HepG2 (cell line): ENCODE measurements around the gene SLC25A23. TPM values are rescaled to one million over a fixed set of nuclear protein-coding genes. Genes with fewer than 3 reads are reported as not detected.

Experiments used
- DR1 ChIP-seq: sonication (generic); formaldehyde crosslinking; IDR thresholded peaks from 2 replicates; pipeline ENCODE4 v1.8.0; 2021; ENCODE audit warnings: mild to moderate bottlenecking, missing genetic modification reagents, inconsistent platforms
- GTF2F1 ChIP-seq: fragments of 150-350 bp; IDR thresholded peaks from 2 replicates; pipeline ENCODE4 v1.6.1; 2014; ENCODE audit warnings: low read length
- MIER3 ChIP-seq: IDR thresholded peaks from 2 replicates; pipeline ENCODE4 v1.6.1; 2016; ENCODE audit warnings: missing compliant biosample characterization, borderline replicate concordance
- RBM39 ChIP-seq: fragments of 200-400 bp; formaldehyde crosslinking; IDR thresholded peaks from one replicate; pipeline ENCODE4 v1.6.1; 2018; ENCODE audit warnings: antibody characterized with exemption, mild to moderate bottlenecking, low read depth, low read length; ENCODE audit not compliant: poor library complexity, severe bottlenecking
- SPEN ChIP-seq: sonication (generic); formaldehyde crosslinking; IDR thresholded peaks from 2 replicates; pipeline ENCODE4 v1.5.1; 2020; ENCODE audit warnings: low read depth, mild to moderate bottlenecking, missing genetic modification reagents
- ZNF20 ChIP-seq: sonication (generic); formaldehyde crosslinking; IDR thresholded peaks from 2 replicates; pipeline ENCODE4 v1.4.0; 2020; ENCODE audit warnings: mild to moderate bottlenecking, moderate library complexity, missing genetic modification reagents
- ZNF30 ChIP-seq: sonication (generic); formaldehyde crosslinking; IDR thresholded peaks from 2 replicates; pipeline ENCODE4 v1.5.0; 2020; ENCODE audit warnings: mild to moderate bottlenecking, missing genetic modification reagents
- ZNF446 ChIP-seq: sonication (generic); formaldehyde crosslinking; IDR thresholded peaks from 2 replicates; pipeline ENCODE4 v1.5.0; 2020; ENCODE audit warnings: mild to moderate bottlenecking, missing genetic modification reagents
- polyA plus RNA-seq, 8 experiments: library from polyadenylated mRNA; depleted of rRNA in 3 of 8; stranded (reverse) in 7 of 8; unstranded in 1 of 8; fragments of >200 nt; fragmentation: Illumina TruSeq in 4 of 8; extraction: Trizol in 4 of 8; gene quantifications; 2 replicates each; pipeline versions ENCODE4 v1.2.1 to v1.2.3, GENCODE V29; 2011 to 2016; ENCODE audit warnings: low read depth in 4 of 8, missing spikeins in 1 of 8, mixed read lengths in 1 of 8; ENCODE audit not compliant: insufficient read depth in 1 of 8
- total RNA-seq, 5 experiments: library from RNA; depleted of rRNA; stranded (reverse); fragments of >200 nt; fragmentation: Illumina TruSeq; extraction: Trizol; gene quantifications; 2 replicates each; pipeline ENCODE4 v1.2.3, GENCODE V29; 2016; ENCODE audit warnings: low read depth in 1 of 5
- TF ChIP-seq, protein P1 (sequence below): sonication (generic); formaldehyde crosslinking; IDR thresholded peaks from 2 replicates; pipeline ENCODE4 v1.4.0; 2020; ENCODE audit warnings: mild to moderate bottlenecking, missing genetic modification reagents, borderline replicate concordance
- TF ChIP-seq, protein P2 (sequence below): sonication (generic); formaldehyde crosslinking; IDR thresholded peaks from 2 replicates; pipeline ENCODE4 v1.8.1; 2022; ENCODE audit warnings: low read depth, mild to moderate bottlenecking, missing genetic modification reagents
- TF ChIP-seq, protein P3 (sequence below): sonication (generic); formaldehyde crosslinking; IDR thresholded peaks from 2 replicates; pipeline ENCODE4 v1.9.0; 2022; ENCODE audit warnings: missing genetic modification reagents, mild to moderate bottlenecking, borderline replicate concordance
- TF ChIP-seq, protein P4 (sequence below): sonication (generic); formaldehyde crosslinking; IDR thresholded peaks from 2 replicates; pipeline ENCODE4 v1.4.0; 2020; ENCODE audit warnings: mild to moderate bottlenecking, missing genetic modification reagents
- TF ChIP-seq, protein P5 (sequence below): sonication (generic); formaldehyde crosslinking; IDR thresholded peaks from 2 replicates; pipeline ENCODE4 v1.8.1; 2022; ENCODE audit warnings: mild to moderate bottlenecking, missing genetic modification reagents
- TF ChIP-seq, protein P6 (sequence below): sonication (generic); formaldehyde crosslinking; IDR thresholded peaks from 2 replicates; pipeline ENCODE4 v1.5.1; 2020; ENCODE audit warnings: mild to moderate bottlenecking, missing genetic modification reagents, moderate library complexity

Gene SLC25A23
- total and polyA plus RNA-seq, 2 of the 13 experiments (the other 11 are each of a cell fraction or from before 2014, with no cell fraction given), result 12.4 to 15.2 TPM

DNA sequence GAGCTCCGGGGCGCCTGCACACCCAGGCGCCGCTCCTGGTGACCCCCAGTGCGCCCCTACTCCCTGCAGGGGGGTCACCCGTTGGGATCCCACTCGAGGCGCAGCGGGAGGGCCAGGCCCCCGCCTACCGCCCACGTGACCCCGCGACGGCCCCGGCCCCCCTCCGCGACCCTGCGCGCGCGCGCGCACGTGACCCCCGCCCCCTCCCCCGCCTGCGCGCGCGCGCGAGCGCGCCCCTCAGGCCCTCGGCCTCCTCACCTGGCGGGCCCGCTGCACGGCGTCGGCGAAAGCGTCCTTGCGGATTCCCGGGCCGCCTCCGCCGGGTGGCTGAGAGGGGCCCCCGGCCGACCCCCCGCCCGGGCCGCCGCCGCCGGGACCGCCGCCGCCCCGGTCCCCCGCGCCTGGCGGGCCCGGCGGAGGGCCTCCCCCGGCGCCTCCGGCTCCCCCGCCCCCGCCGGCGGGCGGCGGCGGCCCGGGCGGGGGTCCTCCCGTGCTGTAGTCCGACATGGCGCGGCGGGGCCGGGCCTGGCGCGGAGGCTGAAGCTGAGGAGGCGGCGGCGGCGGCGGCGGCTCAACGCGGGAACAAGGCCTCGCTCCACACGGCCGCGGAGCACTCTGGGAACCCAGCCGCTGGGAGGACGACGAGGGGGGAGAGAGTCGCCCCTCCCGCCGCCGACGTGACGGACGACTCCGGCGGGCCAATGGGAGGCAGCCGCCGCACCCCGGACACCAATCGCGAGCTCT, 35.2 kb downstream of the SLC25A23 start, which contains the start of gene KHSRP (continued):
- TF ChIP-seq, protein P1, sequence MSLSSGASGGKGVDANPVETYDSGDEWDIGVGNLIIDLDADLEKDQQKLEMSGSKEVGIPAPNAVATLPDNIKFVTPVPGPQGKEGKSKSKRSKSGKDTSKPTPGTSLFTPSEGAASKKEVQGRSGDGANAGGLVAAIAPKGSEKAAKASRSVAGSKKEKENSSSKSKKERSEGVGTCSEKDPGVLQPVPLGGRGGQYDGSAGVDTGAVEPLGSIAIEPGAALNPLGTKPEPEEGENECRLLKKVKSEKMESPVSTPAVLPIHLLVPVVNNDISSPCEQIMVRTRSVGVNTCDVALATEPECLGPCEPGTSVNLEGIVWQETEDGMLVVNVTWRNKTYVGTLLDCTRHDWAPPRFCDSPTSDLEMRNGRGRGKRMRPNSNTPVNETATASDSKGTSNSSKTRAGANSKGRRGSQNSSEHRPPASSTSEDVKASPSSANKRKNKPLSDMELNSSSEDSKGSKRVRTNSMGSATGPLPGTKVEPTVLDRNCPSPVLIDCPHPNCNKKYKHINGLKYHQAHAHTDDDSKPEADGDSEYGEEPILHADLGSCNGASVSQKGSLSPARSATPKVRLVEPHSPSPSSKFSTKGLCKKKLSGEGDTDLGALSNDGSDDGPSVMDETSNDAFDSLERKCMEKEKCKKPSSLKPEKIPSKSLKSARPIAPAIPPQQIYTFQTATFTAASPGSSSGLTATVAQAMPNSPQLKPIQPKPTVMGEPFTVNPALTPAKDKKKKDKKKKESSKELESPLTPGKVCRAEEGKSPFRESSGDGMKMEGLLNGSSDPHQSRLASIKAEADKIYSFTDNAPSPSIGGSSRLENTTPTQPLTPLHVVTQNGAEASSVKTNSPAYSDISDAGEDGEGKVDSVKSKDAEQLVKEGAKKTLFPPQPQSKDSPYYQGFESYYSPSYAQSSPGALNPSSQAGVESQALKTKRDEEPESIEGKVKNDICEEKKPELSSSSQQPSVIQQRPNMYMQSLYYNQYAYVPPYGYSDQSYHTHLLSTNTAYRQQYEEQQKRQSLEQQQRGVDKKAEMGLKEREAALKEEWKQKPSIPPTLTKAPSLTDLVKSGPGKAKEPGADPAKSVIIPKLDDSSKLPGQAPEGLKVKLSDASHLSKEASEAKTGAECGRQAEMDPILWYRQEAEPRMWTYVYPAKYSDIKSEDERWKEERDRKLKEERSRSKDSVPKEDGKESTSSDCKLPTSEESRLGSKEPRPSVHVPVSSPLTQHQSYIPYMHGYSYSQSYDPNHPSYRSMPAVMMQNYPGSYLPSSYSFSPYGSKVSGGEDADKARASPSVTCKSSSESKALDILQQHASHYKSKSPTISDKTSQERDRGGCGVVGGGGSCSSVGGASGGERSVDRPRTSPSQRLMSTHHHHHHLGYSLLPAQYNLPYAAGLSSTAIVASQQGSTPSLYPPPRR (CRISPR knock-in tag), result no peak
- TF ChIP-seq ZNF446 (CRISPR knock-in tag), result no peak
- no peak for TF ChIP-seq RBM39
- TF ChIP-seq, protein P2, sequence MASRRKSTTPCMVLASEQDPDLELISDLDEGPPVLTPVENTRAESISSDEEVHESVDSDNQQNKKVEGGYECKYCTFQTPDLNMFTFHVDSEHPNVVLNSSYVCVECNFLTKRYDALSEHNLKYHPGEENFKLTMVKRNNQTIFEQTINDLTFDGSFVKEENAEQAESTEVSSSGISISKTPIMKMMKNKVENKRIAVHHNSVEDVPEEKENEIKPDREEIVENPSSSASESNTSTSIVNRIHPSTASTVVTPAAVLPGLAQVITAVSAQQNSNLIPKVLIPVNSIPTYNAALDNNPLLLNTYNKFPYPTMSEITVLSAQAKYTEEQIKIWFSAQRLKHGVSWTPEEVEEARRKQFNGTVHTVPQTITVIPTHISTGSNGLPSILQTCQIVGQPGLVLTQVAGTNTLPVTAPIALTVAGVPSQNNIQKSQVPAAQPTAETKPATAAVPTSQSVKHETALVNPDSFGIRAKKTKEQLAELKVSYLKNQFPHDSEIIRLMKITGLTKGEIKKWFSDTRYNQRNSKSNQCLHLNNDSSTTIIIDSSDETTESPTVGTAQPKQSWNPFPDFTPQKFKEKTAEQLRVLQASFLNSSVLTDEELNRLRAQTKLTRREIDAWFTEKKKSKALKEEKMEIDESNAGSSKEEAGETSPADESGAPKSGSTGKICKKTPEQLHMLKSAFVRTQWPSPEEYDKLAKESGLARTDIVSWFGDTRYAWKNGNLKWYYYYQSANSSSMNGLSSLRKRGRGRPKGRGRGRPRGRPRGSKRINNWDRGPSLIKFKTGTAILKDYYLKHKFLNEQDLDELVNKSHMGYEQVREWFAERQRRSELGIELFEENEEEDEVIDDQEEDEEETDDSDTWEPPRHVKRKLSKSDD (CRISPR knock-in tag), result no peak
- TF ChIP-seq DR1, result peak; percentile 67; the same call in 1 of the 2 replicates
- TF ChIP-seq ZNF30 (CRISPR knock-in tag), result no peak
- no peak for TF ChIP-seq MIER3 (CRISPR knock-in tag)
- TF ChIP-seq ZNF20, result no peak
- TF ChIP-seq, protein P3, sequence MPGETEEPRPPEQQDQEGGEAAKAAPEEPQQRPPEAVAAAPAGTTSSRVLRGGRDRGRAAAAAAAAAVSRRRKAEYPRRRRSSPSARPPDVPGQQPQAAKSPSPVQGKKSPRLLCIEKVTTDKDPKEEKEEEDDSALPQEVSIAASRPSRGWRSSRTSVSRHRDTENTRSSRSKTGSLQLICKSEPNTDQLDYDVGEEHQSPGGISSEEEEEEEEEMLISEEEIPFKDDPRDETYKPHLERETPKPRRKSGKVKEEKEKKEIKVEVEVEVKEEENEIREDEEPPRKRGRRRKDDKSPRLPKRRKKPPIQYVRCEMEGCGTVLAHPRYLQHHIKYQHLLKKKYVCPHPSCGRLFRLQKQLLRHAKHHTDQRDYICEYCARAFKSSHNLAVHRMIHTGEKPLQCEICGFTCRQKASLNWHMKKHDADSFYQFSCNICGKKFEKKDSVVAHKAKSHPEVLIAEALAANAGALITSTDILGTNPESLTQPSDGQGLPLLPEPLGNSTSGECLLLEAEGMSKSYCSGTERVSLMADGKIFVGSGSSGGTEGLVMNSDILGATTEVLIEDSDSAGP, result no peak
- TF ChIP-seq GTF2F1, result no peak
- TF ChIP-seq, protein P4, sequence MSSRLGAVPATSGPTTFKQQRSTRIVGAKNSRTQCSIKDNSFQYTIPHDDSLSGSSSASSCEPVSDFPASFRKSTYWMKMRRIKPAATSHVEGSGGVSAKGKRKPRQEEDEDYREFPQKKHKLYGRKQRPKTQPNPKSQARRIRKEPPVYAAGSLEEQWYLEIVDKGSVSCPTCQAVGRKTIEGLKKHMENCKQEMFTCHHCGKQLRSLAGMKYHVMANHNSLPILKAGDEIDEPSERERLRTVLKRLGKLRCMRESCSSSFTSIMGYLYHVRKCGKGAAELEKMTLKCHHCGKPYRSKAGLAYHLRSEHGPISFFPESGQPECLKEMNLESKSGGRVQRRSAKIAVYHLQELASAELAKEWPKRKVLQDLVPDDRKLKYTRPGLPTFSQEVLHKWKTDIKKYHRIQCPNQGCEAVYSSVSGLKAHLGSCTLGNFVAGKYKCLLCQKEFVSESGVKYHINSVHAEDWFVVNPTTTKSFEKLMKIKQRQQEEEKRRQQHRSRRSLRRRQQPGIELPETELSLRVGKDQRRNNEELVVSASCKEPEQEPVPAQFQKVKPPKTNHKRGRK, result no peak
- TF ChIP-seq, protein P5, sequence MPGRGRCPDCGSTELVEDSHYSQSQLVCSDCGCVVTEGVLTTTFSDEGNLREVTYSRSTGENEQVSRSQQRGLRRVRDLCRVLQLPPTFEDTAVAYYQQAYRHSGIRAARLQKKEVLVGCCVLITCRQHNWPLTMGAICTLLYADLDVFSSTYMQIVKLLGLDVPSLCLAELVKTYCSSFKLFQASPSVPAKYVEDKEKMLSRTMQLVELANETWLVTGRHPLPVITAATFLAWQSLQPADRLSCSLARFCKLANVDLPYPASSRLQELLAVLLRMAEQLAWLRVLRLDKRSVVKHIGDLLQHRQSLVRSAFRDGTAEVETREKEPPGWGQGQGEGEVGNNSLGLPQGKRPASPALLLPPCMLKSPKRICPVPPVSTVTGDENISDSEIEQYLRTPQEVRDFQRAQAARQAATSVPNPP (CRISPR knock-in tag), result no peak
- TF ChIP-seq, protein P6, sequence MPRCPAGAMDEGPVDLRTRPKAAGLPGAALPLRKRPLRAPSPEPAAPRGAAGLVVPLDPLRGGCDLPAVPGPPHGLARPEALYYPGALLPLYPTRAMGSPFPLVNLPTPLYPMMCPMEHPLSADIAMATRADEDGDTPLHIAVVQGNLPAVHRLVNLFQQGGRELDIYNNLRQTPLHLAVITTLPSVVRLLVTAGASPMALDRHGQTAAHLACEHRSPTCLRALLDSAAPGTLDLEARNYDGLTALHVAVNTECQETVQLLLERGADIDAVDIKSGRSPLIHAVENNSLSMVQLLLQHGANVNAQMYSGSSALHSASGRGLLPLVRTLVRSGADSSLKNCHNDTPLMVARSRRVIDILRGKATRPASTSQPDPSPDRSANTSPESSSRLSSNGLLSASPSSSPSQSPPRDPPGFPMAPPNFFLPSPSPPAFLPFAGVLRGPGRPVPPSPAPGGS (CRISPR knock-in tag), result no peak
- TF ChIP-seq SPEN (CRISPR knock-in tag), result peak; percentile 63; the same call in 1 of the 2 replicates
